ENCODE results near the gene CD93. TPM values are rescaled to one million over a fixed set of nuclear protein-coding genes. Genes with fewer than 3 reads are reported as not detected.

Gene CD93
- total RNA-seq, 1 experiment from 2014 or later, result not detected

DNA sequence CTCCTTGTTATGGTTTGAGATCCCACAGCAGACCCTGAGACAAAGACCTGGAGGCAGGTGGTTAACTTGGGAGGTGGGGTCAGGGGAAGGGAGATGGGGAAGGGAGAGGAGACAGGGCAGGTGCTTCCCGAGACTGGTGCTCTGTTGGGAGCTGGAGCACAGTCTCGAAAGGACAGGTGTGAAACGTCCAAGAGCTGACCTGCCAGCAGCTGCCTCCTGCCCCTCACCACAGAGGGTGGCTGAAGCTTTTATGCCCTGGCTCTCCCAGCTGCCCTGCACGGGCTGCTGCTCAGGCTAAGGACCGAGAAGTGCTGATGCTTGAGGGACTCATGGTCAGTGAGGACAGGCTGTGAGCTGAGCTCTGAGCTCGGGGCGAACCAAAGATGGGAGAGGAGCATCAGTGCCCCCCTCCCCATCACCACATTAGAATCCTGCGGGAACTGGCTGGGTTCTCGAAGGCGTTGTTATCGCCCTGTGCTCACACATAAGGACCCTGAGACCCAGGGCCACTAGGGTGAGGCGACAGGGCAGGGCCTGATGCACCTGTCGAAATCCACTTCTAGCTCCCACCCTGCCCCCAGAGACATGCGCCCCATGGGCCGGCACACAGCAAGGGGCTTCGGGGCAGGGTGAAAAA, 25.3 kb upstream of the CD93 start:
- Histone ChIP-seq H3K27ac (ENCODE audit: low read length) (no peak overlapping the region), H4K20me1 (ENCODE audit: insufficient read depth, low read depth, low read length) (no peaks in the 10 kb centered on the region), H3K4me1 (ENCODE audit: low read length) (peaks cover 2% of the 10 kb centered on the region), H3K79me2 (ENCODE audit: low read length) (no peaks in the 10 kb centered on the region), H3K4me2 (ENCODE audit: low read depth, low read length, poor library complexity, severe bottlenecking) (no peak overlapping the region), H3K36me3 (ENCODE audit: insufficient read depth, low read length) (no peaks in the 10 kb centered on the region), H3K9me3 (ENCODE audit: low read length) (no peaks in the 10 kb centered on the region), H3K9ac (ENCODE audit: low read length) (no peak overlapping the region), H3K27me3 (ENCODE audit: low read length) (no peaks in the 10 kb centered on the region), H2AFZ (ENCODE audit: low read length) (no peak overlapping the region), H3K4me3 (ENCODE audit: low read length) (no peak overlapping the region), H3K9me2 (replicated peaks; ENCODE audit: insufficient read depth, low read length) (no peaks in the 10 kb centered on the region)
- no peak for DNase-seq

- Histone ChIP-seq H3K4me2 (ENCODE audit: low read depth, low read length, poor library complexity, severe bottlenecking) (no peak overlapping the region), H3K9me2 (replicated peaks; ENCODE audit: insufficient read depth, low read length) (no peaks in the 10 kb centered on the region), H3K4me3 (ENCODE audit: low read length) (no peak overlapping the region), H3K9ac (ENCODE audit: low read length) (no peak overlapping the region), H3K9me3 (ENCODE audit: low read length) (no peaks in the 10 kb centered on the region), H2AFZ (ENCODE audit: low read length) (no peak overlapping the region), H3K36me3 (ENCODE audit: insufficient read depth, low read length) (no peaks in the 10 kb centered on the region), H3K79me2 (ENCODE audit: low read length) (no peaks in the 10 kb centered on the region), H3K4me1 (ENCODE audit: low read length) (no peaks in the 10 kb centered on the region), H3K27ac (ENCODE audit: low read length) (no peak overlapping the region), H3K27me3 (ENCODE audit: low read length) (no peaks in the 10 kb centered on the region), H4K20me1 (ENCODE audit: insufficient read depth, low read depth, low read length) (no peaks in the 10 kb centered on the region)
- no peak for DNase-seq
These were observed 22.7 kb upstream of the CD93 start for GRCh38 chr20:23108871-23109270.

DNA sequence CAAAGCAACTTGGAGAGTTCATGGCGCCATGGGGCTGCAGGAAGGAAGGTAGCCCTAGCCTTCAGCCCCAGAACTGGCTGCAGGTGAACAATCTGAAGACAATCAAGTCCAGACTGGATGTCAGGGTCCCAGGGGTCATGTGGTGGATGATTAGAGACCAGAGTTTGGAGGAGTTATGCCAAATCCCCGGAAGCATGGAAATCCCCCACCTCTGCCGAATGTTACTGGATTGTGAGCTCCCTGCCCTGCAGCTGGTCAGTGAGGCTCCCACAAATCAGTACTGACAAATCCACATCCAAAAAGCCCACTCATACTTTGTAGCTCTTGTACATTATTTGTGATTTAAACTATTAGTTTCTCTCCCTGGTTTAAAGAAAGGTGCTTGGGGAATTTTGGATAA, 21.3 kb upstream of the CD93 start:
- H3K27me3 ChIP-seq (ENCODE audit: low read length), result no peaks in the 10 kb centered on the region
- H3K9me2 ChIP-seq (replicated peaks; ENCODE audit: insufficient read depth, low read length), result no peaks in the 10 kb centered on the region
- H3K79me2 ChIP-seq (ENCODE audit: low read length), result no peaks in the 10 kb centered on the region
- H3K27ac ChIP-seq (ENCODE audit: low read length), result no peak overlapping the region
- no peak overlapping the region for H3K4me3 ChIP-seq (ENCODE audit: low read length)
- H3K9ac ChIP-seq (ENCODE audit: low read length), result no peak overlapping the region
- H2AFZ ChIP-seq (ENCODE audit: low read length), result no peak overlapping the region
- no peaks in the 10 kb centered on the region for H3K9me3 ChIP-seq (ENCODE audit: low read length)
- H3K4me2 ChIP-seq (ENCODE audit: low read depth, low read length, poor library complexity, severe bottlenecking), result no peak overlapping the region
- no peaks in the 10 kb centered on the region for H3K4me1 ChIP-seq (ENCODE audit: low read length)
- H3K36me3 ChIP-seq (ENCODE audit: insufficient read depth, low read length), result no peaks in the 10 kb centered on the region
- no peak for DNase-seq
- no peaks in the 10 kb centered on the region for H4K20me1 ChIP-seq (ENCODE audit: insufficient read depth, low read depth, low read length)

DNA sequence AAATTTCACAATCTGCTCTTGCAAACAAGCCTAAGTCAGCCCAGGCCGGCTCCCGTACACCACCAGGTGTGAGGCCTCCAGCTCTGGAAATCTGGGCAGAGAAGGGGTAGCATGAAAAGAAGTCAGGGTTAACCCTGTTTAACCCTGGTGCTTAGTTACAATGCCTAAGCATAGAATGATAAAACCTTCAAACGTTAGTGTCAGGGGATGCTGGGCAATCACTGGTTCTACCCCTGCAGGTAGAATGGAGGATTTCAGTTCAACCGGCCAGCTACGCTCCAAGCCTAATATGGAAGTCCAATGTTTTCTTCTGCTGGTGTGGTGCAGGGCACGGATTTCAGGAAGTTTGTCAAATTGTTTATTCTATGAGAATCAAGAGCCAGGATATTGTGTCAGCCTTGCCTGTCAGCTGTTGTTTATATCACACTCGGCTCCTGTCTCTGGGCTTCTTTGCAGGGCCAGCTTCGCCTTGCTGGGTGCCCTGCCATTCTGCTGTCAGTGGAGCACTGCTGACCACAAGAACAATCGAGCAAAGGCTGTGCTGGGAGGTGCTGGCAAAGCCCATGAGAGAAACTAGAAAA, 20.2 kb upstream of the CD93 start:
- Histone ChIP-seq H3K4me1 (ENCODE audit: low read length) (no peaks in the 10 kb centered on the region), H3K27me3 (ENCODE audit: low read length) (no peaks in the 10 kb centered on the region), H3K36me3 (ENCODE audit: insufficient read depth, low read length) (no peaks in the 10 kb centered on the region), H3K4me3 (ENCODE audit: low read length) (no peak overlapping the region), H3K9ac (ENCODE audit: low read length) (no peak overlapping the region), H4K20me1 (ENCODE audit: insufficient read depth, low read depth, low read length) (no peaks in the 10 kb centered on the region), H3K27ac (ENCODE audit: low read length) (no peak overlapping the region), H2AFZ (ENCODE audit: low read length) (no peak overlapping the region), H3K9me2 (replicated peaks; ENCODE audit: insufficient read depth, low read length) (no peaks in the 10 kb centered on the region), H3K79me2 (ENCODE audit: low read length) (no peaks in the 10 kb centered on the region), H3K9me3 (ENCODE audit: low read length) (no peaks in the 10 kb centered on the region), H3K4me2 (ENCODE audit: low read depth, low read length, poor library complexity, severe bottlenecking) (no peak overlapping the region)
- DNase-seq, result no peak

GRCh38 chr20:23105193-23105592, 19.1 kb upstream of the CD93 start:
- H3K9me2 ChIP-seq (replicated peaks; ENCODE audit: insufficient read depth, low read length), result no peaks in the 10 kb centered on the region

DNA sequence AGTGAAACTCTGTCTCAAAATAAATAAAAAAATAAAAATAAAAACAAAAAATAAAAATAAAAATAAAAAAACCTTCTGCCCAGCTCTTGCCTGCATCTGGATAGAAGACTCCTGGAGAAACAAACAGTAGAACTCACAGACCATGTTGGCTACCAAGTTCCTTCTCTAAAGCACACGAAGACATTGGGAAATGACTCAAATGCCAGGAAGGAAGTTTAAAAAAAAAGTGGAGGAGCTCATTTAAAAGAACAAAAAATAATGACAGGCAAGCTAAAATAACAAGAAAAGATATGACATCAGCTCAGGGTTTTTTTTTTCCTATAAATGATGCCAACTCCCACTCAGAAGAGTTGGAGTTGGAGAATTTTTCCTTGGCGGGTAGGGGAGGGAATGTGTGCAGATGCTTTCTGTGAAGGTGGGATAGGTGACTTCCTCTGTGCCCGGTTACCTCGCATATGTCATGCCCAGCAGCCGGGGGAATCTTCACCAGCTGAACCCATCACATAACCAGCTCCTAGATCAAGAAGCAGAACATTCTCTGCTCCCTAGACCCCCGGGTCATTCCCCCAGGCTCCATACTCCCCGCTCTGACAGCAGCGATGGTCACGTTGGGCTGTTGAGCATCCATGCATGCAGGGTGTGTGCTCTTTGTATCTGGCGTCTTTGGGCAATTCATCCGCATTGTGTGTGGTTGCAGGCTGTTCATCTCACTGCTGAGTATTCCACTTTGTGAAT, 17.3 kb upstream of the CD93 start:
- no peaks in the 10 kb centered on the region for H3K79me2 ChIP-seq (ENCODE audit: low read length)
- no peak overlapping the region for H3K4me2 ChIP-seq (ENCODE audit: low read depth, low read length, poor library complexity, severe bottlenecking)
- H3K9me3 ChIP-seq (ENCODE audit: low read length), result no peaks in the 10 kb centered on the region
- no peaks in the 10 kb centered on the region for H3K4me1 ChIP-seq (ENCODE audit: low read length)
- no peaks in the 10 kb centered on the region for H3K36me3 ChIP-seq (ENCODE audit: insufficient read depth, low read length)
- no peaks in the 10 kb centered on the region for H4K20me1 ChIP-seq (ENCODE audit: insufficient read depth, low read depth, low read length)
- H3K9me2 ChIP-seq (replicated peaks; ENCODE audit: insufficient read depth, low read length), result no peaks in the 10 kb centered on the region
- H3K9ac ChIP-seq (ENCODE audit: low read length), result no peak overlapping the region
- no peak overlapping the region for H3K4me3 ChIP-seq (ENCODE audit: low read length)
- no peak overlapping the region for H2AFZ ChIP-seq (ENCODE audit: low read length)
- H3K27me3 ChIP-seq (ENCODE audit: low read length), result no peaks in the 10 kb centered on the region
- DNase-seq, result no peak
- no peak overlapping the region for H3K27ac ChIP-seq (ENCODE audit: low read length)

More at GRCh38 chr20:23105193-23105592, 19.1 kb upstream of the CD93 start:
- Histone ChIP-seq H3K27me3 (ENCODE audit: low read length) (no peaks in the 10 kb centered on the region), H3K27ac (ENCODE audit: low read length) (no peak overlapping the region), H3K9me3 (ENCODE audit: low read length) (no peaks in the 10 kb centered on the region), H2AFZ (ENCODE audit: low read length) (no peak overlapping the region), H3K4me3 (ENCODE audit: low read length) (no peak overlapping the region), H3K4me2 (ENCODE audit: low read depth, low read length, poor library complexity, severe bottlenecking) (no peak overlapping the region), H4K20me1 (ENCODE audit: insufficient read depth, low read depth, low read length) (no peaks in the 10 kb centered on the region), H3K4me1 (ENCODE audit: low read length) (no peaks in the 10 kb centered on the region), H3K36me3 (ENCODE audit: insufficient read depth, low read length) (no peaks in the 10 kb centered on the region), H3K79me2 (ENCODE audit: low read length) (no peaks in the 10 kb centered on the region), H3K9ac (ENCODE audit: low read length) (no peak overlapping the region)
- DNase-seq, result no peak

DNA sequence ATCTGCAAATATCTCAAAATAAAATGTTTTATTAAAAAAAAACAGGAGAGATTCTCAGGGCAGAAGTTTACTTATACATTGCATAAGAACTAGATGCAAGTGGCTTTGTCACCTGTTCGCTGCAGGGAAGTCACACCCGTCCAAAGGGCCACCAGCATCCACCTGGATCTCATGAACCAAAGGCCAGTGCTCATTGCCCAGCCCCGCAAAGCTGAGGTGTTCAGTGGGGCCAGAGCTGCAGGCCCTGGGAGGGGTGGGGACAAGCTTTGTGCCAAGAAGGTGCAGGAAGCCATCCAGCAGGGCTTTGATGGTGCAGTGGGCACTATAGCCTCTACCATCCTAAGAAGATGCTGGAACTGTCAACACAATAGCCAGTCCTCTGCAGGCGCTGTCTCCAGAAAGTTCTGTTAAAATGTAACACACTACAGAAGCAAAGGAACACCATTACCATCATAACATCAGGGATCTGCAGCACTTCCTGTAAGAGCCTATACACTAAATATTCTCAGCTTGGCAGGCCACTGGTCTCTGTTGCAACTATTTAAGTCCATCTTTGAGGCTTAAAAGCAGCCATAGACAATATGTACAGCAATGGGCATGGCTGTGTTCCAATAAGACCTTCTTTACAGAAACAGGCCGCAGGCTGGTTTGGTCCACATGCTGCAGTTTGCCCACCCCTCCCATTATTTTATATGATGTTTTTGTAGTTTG, 15.7 kb upstream of the CD93 start:
- Histone ChIP-seq H3K9ac (ENCODE audit: low read length) (no peak overlapping the region), H3K4me3 (ENCODE audit: low read length) (no peak overlapping the region), H3K9me3 (ENCODE audit: low read length) (no peaks in the 10 kb centered on the region), H3K4me2 (ENCODE audit: low read depth, low read length, poor library complexity, severe bottlenecking) (no peak overlapping the region), H3K27ac (ENCODE audit: low read length) (no peak overlapping the region), H4K20me1 (ENCODE audit: insufficient read depth, low read depth, low read length) (no peaks in the 10 kb centered on the region), H3K27me3 (ENCODE audit: low read length) (no peaks in the 10 kb centered on the region), H2AFZ (ENCODE audit: low read length) (no peak overlapping the region), H3K79me2 (ENCODE audit: low read length) (no peaks in the 10 kb centered on the region), H3K4me1 (ENCODE audit: low read length) (no peaks in the 10 kb centered on the region; the same call in 1 of the 2 replicates), H3K36me3 (ENCODE audit: insufficient read depth, low read length) (no peaks in the 10 kb centered on the region), H3K9me2 (replicated peaks; ENCODE audit: insufficient read depth, low read length) (no peaks in the 10 kb centered on the region)
- DNase-seq, result no peak

DNA sequence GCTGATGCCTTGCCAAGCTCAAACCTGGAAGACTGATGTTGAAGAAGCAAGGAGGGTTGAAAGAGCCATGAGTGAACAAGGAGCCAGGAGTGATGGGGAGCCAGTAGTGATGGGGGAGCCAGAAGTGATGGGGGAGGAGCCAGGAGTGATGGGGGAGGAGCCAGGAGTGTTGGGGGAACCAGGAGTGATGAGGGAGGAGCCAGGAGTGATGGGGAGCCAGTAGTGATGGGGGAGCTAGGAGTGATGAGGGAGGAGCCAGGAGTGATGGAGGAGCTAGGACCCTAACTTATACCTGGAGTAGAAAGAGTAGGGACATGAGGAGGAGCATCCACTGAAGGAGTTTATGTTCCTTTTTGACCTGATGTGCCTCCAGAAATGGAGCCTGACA, 14.6 kb upstream of the CD93 start:
- no peak for DNase-seq

More for the DNA sequence above, 14.6 kb upstream of the CD93 start:
- peaks cover 4% of the 10 kb centered on the region for H3K4me1 ChIP-seq (ENCODE audit: low read length)
- no peaks in the 10 kb centered on the region for H3K79me2 ChIP-seq (ENCODE audit: low read length)
- H2AFZ ChIP-seq (ENCODE audit: low read length), result no peak overlapping the region
- no peaks in the 10 kb centered on the region for H3K27me3 ChIP-seq (ENCODE audit: low read length)
- no peaks in the 10 kb centered on the region for H3K9me3 ChIP-seq (ENCODE audit: low read length)
- no peak overlapping the region for H3K4me3 ChIP-seq (ENCODE audit: low read length)
- no peaks in the 10 kb centered on the region for H4K20me1 ChIP-seq (ENCODE audit: insufficient read depth, low read depth, low read length)
- H3K27ac ChIP-seq (ENCODE audit: low read length), result no peak overlapping the region
- H3K9me2 ChIP-seq (replicated peaks; ENCODE audit: insufficient read depth, low read length), result no peaks in the 10 kb centered on the region
- no peaks in the 10 kb centered on the region for H3K36me3 ChIP-seq (ENCODE audit: insufficient read depth, low read length)
- H3K9ac ChIP-seq (ENCODE audit: low read length), result no peak overlapping the region
- no peak overlapping the region for H3K4me2 ChIP-seq (ENCODE audit: low read depth, low read length, poor library complexity, severe bottlenecking)

All from Karpas-422 (cell line).